ENCODE measurements around the gene SALL2. TPM values are rescaled to one million over a fixed set of nuclear protein-coding genes. Genes with fewer than 3 reads are reported as not detected.

The SALL2 gene
- total RNA-seq, 1 donor from 2014 or later, result 263 TPM

DNA sequence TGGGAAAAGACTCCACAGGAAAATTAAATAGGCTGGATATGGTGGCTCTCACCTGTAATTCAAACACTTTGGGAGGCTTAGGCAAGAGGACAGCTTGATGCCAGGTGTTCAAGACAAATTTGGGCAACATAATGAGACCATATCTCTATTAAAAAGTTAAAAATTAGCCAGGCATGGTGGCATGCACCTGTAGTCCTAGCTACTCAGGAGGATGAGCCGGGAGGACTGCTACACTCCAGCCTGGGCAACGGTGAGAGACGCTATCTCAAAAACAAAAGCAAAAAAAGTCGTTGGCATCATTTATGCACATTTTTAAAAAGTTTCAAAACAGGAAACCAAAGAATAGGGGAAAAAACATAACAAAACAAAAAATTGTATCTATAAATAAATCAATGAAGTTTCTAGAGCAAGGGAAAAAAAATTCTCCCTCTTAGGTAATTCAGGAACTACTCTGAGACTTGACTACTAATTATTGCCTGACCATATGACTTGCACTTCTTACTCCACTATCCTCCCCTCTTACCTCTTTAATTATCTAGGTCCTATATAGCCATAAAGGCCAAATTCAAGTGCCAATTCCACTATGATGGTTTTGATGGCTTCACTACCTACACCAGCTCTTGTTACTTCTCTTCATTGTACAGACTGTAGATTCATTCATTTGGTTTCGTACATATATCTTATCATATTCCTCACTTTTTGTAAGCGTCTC is 16.6 kb downstream of the SALL2 start:
- H3K4me1 ChIP-seq, result peaks cover 16% of the 10 kb centered on the region
- peaks cover 2% of the 10 kb centered on the region for H3K27me3 Mint-ChIP-seq (ENCODE audit: insufficient read depth, low read depth)
- H3F3A ChIP-seq (ENCODE audit: low read depth), result peaks cover 18% of the 10 kb centered on the region
- H3K27ac Mint-ChIP-seq, result no peak overlapping the region
- H3K27me3 ChIP-seq, result no peaks in the 10 kb centered on the region
- H3K9ac ChIP-seq, result peak overlapping the region; percentile 56
- peak overlapping the region; percentile 75 for H3K4me3 ChIP-seq
- peaks cover 9% of the 10 kb centered on the region for H3K36me3 ChIP-seq
- TF ChIP-seq, protein P1, sequence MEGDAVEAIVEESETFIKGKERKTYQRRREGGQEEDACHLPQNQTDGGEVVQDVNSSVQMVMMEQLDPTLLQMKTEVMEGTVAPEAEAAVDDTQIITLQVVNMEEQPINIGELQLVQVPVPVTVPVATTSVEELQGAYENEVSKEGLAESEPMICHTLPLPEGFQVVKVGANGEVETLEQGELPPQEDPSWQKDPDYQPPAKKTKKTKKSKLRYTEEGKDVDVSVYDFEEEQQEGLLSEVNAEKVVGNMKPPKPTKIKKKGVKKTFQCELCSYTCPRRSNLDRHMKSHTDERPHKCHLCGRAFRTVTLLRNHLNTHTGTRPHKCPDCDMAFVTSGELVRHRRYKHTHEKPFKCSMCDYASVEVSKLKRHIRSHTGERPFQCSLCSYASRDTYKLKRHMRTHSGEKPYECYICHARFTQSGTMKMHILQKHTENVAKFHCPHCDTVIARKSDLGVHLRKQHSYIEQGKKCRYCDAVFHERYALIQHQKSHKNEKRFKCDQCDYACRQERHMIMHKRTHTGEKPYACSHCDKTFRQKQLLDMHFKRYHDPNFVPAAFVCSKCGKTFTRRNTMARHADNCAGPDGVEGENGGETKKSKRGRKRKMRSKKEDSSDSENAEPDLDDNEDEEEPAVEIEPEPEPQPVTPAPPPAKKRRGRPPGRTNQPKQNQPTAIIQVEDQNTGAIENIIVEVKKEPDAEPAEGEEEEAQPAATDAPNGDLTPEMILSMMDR (IDR thresholded peaks at IDR 0.05), result no peak
- no peak for TF ChIP-seq EZH2phosphoT487 (IDR thresholded peaks at IDR 0.05)
- no peak overlapping the region for H3K27ac ChIP-seq
- no peak overlapping the region for H2AFZ ChIP-seq (replicated peaks)
- H3K79me2 ChIP-seq (ENCODE audit: low read depth), result peaks cover 66% of the 10 kb centered on the region
- DNase-seq (ENCODE audit: low spot score), result no peak
- H3K4me3 Mint-ChIP-seq, result peak overlapping the region; percentile 99
- H3K36me3 Mint-ChIP-seq, result peaks cover 16% of the 10 kb centered on the region
- peaks cover 5% of the 10 kb centered on the region for H3K9me3 Mint-ChIP-seq
- peaks cover 38% of the 10 kb centered on the region for H3K4me1 Mint-ChIP-seq
- peaks cover 7% of the 10 kb centered on the region for H4K20me1 ChIP-seq (ENCODE audit: low read depth)
- H3K9me3 ChIP-seq (ENCODE audit: low read depth), result no peaks in the 10 kb centered on the region
- peak overlapping the region; percentile 93 for H3K4me2 ChIP-seq

GRCh38 chr14:21506557-21506956 is 19.6 kb downstream of the SALL2 start:
- H3K36me3 ChIP-seq, result peaks cover 9% of the 10 kb centered on the region
- peaks cover 20% of the 10 kb centered on the region for H3F3A ChIP-seq (ENCODE audit: low read depth)
- Mint-ChIP-seq H3K4me3 (no peak overlapping the region), H3K4me1 (peaks cover 22% of the 10 kb centered on the region), H3K36me3 (peaks cover 30% of the 10 kb centered on the region), H3K9me3 (peaks cover 2% of the 10 kb centered on the region), H3K27me3 (ENCODE audit: insufficient read depth, low read depth) (peaks cover 2% of the 10 kb centered on the region), H3K27ac (no peak overlapping the region)
- H3K27me3 ChIP-seq, result no peaks in the 10 kb centered on the region
- no peak overlapping the region for H3K9ac ChIP-seq
- no peaks in the 10 kb centered on the region for H3K9me3 ChIP-seq (ENCODE audit: low read depth)
- H3K4me3 ChIP-seq, result no peak overlapping the region
- DNase-seq (ENCODE audit: low spot score), result no peak
- H2AFZ ChIP-seq (replicated peaks), result no peak overlapping the region
- peaks cover 93% of the 10 kb centered on the region for H3K79me2 ChIP-seq (ENCODE audit: low read depth)
- no peak for TF ChIP-seq EZH2phosphoT487 (IDR thresholded peaks at IDR 0.05)
- TF ChIP-seq EZH2 (IDR thresholded peaks at IDR 0.05), result no peak
- TF ChIP-seq, protein P1 (IDR thresholded peaks at IDR 0.05), result no peak
- no peak overlapping the region for H3K4me2 ChIP-seq
- peaks cover 6% of the 10 kb centered on the region for H3K4me1 ChIP-seq
- peaks cover 7% of the 10 kb centered on the region for H4K20me1 ChIP-seq (ENCODE audit: low read depth)
- no peak overlapping the region for H3K27ac ChIP-seq

GRCh38 chr14:21505012-21505553 is 21.1 kb downstream of the SALL2 start:
- Histone ChIP-seq H4K20me1 (ENCODE audit: low read depth) (peaks cover 4% of the 10 kb centered on the region), H3K27me3 (no peaks in the 10 kb centered on the region), H3K9me3 (ENCODE audit: low read depth) (no peaks in the 10 kb centered on the region), H3K4me3 (no peak overlapping the region), H3K4me2 (no peak overlapping the region), H3K4me1 (peaks cover 4% of the 10 kb centered on the region), H3K27ac (peak overlapping the region; percentile 46), H3K9ac (no peak overlapping the region), H2AFZ (replicated peaks) (no peak overlapping the region), H3F3A (ENCODE audit: low read depth) (peaks cover 31% of the 10 kb centered on the region), H3K36me3 (peaks cover 15% of the 10 kb centered on the region), H3K79me2 (ENCODE audit: low read depth) (peaks cover 89% of the 10 kb centered on the region)
- Mint-ChIP-seq H3K4me3 (no peak overlapping the region), H3K9me3 (no peaks in the 10 kb centered on the region), H3K4me1 (peaks cover 14% of the 10 kb centered on the region), H3K27me3 (ENCODE audit: insufficient read depth, low read depth) (no peaks in the 10 kb centered on the region), H3K27ac (no peak overlapping the region), H3K36me3 (peaks cover 37% of the 10 kb centered on the region)
- TF ChIP-seq EZH2 (IDR thresholded peaks at IDR 0.05), result no peak
- no peak for DNase-seq (ENCODE audit: low spot score)

GRCh38 chr14:21503376-21503775 is 22.8 kb downstream of the SALL2 start:
- no peak for TF ChIP-seq EZH2phosphoT487 (IDR thresholded peaks at IDR 0.05)
- TF ChIP-seq, protein P1 (IDR thresholded peaks at IDR 0.05), result no peak
- TF ChIP-seq EZH2 (IDR thresholded peaks at IDR 0.05), result no peak
- no peak for DNase-seq (ENCODE audit: low spot score)
- peaks cover 43% of the 10 kb centered on the region for H3K36me3 Mint-ChIP-seq
- no peaks in the 10 kb centered on the region for H3K27me3 Mint-ChIP-seq (ENCODE audit: insufficient read depth, low read depth)
- no peak overlapping the region for H3K27ac Mint-ChIP-seq
- Histone ChIP-seq H3K9ac (no peak overlapping the region), H3F3A (ENCODE audit: low read depth) (peaks cover 46% of the 10 kb centered on the region), H2AFZ (replicated peaks) (no peak overlapping the region), H3K79me2 (ENCODE audit: low read depth) (peaks cover 72% of the 10 kb centered on the region), H4K20me1 (ENCODE audit: low read depth) (no peaks in the 10 kb centered on the region), H3K9me3 (ENCODE audit: low read depth) (no peaks in the 10 kb centered on the region), H3K27me3 (no peaks in the 10 kb centered on the region), H3K4me2 (no peak overlapping the region), H3K4me3 (no peak overlapping the region), H3K36me3 (peaks cover 20% of the 10 kb centered on the region), H3K4me1 (peaks cover 6% of the 10 kb centered on the region), H3K27ac (peak overlapping the region; percentile 13)
- H3K9me3 Mint-ChIP-seq, result no peaks in the 10 kb centered on the region
- H3K4me3 Mint-ChIP-seq, result no peak overlapping the region
- peaks cover 8% of the 10 kb centered on the region for H3K4me1 Mint-ChIP-seq
